Stimulated activated CD4-positive, alpha-beta T cell treated with anti-CD3 and anti-CD28 coated beads, Interleukin-15, amount 100 ng/mL, for 24 hours (primary cell): ENCODE results near the gene CCDC27.

Experiments used
- DNase-seq: peaks from one replicate; pipeline ENCODE4 v3.0.0-alpha.2; 2020

The CCDC27 gene

GRCh38 chr1:3778590-3779264 lies 26.5 kb downstream of the CCDC27 start:
- no peak for DNase-seq

- DNase-seq = no peak
Observed at GRCh38 chr1:3779265-3779911, 27.1 kb downstream of the CCDC27 start.

GRCh38 chr1:3779912-3780416 lies 27.7 kb downstream of the CCDC27 start:
- DNase-seq = no peak

GRCh38 chr1:3780901-3781300 lies 28.7 kb downstream of the CCDC27 start:
- no peak for DNase-seq

DNA sequence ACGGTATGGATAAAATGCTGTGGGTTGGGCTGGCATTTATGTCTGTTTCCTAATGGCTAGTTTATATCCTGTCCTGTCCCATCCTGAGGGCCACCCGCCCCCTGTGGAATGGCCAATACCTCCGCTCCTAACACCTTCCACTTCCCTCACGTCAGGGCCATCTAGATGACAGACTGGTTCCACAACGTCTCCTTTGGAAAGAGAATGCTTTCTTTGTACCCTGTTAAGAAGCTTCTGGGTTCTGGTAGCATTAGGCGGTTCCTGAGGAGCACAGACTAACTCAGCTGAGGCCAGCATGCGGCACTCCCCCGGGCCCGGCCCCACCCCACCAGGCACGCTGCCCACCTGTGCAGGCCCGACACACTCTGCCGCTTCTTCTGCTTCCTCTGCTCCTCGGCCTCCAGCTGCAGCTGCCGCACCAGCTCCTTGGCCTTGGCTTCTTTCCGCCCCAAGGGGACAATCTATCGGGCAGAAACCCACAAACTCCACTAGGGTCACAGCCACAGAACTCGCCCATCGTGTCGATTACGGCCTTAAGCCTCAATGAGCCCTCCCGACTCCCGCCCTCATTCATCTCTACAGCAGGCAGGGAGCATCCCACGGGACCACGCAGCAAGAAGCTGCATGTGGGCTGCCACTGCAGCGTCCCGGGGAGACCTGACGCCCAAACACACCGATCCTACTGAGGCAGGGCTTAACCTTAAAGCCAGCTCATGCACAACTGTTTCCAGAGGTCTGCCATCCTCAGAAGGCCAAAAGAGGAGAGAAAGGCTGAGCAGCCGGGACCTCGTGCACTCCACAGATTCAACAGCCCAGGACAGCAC lies 31.6 kb downstream of the CCDC27 start:
- no peak for DNase-seq

GRCh38 chr1:3785045-3785444 lies 32.8 kb downstream of the CCDC27 start:
- DNase-seq = no peak

GRCh38 chr1:3785456-3786157 lies 33.4 kb downstream of the CCDC27 start:
- no peak for DNase-seq

- DNase-seq = no peak
Observed at GRCh38 chr1:3786468-3787348, 34.5 kb downstream of the CCDC27 start.

- DNase-seq = peak; percentile 66
Observed at GRCh38 chr1:3787349-3787715, 35.1 kb downstream of the CCDC27 start.

DNA sequence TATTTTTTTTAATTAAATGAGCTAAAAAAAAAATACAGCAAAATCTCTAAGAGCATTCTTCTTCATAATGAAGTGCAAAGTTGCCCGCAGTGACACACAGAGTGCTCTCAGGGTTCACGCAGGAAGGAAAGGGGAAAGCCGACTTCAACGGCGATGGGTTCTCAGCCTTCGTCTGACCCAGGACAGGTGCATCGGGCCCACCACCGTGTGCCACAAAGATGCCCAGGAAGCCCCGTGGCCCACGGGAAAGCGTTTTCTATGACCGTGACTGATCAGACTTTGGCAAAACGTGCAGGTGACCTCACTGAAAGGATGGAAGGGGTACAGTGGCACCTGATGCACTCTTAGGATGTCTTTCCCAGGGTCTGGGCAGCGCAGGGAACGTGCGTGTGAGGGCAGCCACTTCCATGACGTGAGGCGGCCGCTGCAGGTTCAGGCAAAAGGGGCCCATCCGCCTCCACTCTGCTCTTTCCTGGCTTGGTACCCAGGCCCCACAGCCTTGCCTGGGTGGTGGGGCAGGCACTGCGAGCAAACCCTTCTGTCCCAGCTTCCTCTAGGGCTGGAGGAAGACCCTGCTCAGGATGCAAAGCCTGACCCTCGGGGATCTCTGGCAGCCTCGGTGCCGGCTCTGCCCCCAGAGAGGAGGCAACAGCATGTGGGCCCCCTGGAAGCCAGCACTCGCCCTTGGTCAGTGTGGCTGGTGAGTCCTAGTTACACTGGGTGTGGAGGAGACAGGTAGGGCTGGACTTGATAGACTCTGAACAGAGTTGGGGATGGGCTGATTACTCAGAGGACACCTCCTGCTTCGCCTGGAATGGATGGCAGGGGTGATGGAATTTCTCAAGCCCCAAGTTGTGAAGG lies 35.7 kb downstream of the CCDC27 start:
- DNase-seq = no peak

GRCh38 chr1:3788756-3789420 lies 36.6 kb downstream of the CCDC27 start:
- DNase-seq = no peak

DNA sequence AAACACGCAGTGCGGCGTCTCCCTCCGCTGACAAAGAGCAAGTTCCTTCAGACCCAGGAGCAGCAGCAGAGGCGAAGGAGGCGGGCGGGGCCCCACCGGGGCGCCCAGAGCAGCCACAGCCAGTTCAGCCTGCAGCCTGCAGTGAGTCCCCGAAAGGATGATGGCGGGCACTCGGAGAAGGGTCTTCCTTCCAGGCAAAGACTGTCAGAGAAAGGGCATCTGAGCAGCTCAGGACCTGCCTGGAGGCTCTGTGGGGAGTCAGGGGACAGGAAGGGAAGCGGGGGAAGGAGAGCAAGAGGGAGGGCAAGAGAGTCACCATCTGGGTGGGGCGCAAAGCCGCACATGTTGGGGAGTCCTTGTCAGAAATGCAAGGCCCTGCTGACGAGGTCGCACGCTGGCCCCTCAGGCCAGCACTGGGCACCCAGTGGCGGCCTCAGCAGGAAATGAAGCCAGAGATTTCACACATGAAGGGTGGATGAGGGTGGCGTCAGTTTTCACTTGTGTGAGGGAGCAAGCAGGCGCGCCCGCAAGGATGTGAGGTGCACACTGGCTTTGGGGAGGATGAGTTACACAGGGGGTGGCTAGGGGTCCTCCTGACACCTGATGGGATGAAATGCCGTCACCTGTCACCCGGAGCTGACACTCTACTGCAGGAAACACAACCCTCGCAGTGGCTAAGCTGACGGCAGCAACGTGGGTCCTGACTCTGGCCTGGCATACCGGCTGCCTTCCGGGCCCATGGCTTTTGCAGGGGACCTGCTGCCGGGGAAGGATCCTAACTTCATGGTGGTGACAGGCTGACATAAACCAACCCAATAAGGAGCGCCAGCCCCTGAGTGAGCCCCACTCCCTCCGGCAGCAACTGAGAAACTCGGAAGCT lies 37.4 kb downstream of the CCDC27 start:
- no peak for DNase-seq

DNA sequence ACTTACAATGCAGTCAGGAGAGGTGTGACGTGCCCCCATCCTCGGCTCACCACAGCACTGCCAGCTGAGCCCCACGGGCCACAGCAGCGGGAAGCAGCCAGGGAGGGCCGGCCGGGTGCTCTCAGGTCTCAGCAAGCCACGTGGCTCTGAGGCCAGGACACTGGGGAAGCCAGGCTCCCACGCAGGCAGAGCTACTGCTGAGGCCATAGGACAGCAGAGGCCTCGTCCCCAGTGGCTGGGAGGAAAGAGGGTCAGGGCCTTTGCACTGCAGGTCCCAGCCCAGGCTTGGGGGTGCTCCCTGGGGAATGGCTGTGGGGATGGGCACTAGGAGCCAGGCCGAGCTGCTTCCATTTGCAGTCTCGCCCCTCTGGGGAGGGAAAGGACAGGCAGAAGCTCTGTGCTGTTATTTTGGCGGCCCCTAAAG lies 38.3 kb downstream of the CCDC27 start:
- no peak for DNase-seq

- DNase-seq = no peak
Observed at GRCh38 chr1:3790952-3791351, 38.7 kb downstream of the CCDC27 start.

DNA sequence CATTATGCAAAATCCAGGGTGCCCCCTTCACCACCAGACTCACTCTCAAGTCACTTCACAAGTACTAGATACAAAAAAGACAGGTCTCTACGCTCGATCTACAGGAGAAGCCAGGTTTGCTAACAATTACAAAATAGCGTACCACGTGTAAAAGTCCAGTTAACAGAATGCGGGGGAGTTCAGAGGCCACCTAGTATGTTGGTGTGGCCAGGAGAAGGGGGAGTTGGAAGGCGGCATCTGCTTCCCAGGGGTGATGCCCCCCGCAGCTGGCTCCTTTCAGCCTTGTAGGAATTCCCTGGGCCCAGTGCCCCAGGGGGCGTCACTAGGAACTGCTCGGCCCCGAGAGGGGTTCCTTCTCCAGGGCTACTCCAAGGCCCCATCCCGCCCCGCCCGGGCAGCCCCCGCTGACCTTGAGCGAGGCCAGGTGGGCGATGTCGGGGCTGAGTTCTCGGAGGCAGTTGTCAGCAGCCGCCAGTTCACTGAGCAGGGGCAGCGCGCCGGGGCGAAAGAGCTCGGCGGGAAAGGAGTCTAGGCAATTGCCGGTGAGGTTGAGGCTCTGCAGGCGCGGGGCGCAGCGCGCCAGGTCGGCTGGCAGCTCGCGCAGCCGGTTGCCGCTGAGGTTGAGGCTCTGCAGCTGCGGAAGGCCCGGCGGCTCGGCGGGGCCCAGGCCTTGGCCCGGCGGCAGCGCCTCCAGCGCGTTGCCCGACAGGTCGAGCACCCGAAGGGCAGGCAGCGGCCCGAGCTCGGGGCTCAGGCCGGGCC lies 43.4 kb downstream of the CCDC27 start:
- no peak for DNase-seq

- peak; percentile 97 for DNase-seq
Observed at GRCh38 chr1:3796215-3797061, 44.2 kb downstream of the CCDC27 start, which contains the start of gene LRRC47. LRRC47 (minus strand) TSS chr1:3796498; CDS start chr1:3796476, 22 bp downstream.

GRCh38 chr1:3799976-3800685 lies 47.9 kb downstream of the CCDC27 start:
- DNase-seq = no peak
